ENCODE measurements around the gene MCM3AP. TPM values are rescaled to one million over a fixed set of nuclear protein-coding genes. Genes with fewer than 3 reads are reported as not detected.
A peak's percentile ranks its signal among the peaks of the same experiment; 100 is the strongest.
"Not testable (repeated sequence)": the region's sequence is repeated elsewhere in the genome, so short reads cannot be mapped to it uniquely, and the experiment has no call there.

Gene MCM3AP
- polyA plus RNA-seq, 1 donor from 2014 or later, result 48.5 TPM

DNA sequence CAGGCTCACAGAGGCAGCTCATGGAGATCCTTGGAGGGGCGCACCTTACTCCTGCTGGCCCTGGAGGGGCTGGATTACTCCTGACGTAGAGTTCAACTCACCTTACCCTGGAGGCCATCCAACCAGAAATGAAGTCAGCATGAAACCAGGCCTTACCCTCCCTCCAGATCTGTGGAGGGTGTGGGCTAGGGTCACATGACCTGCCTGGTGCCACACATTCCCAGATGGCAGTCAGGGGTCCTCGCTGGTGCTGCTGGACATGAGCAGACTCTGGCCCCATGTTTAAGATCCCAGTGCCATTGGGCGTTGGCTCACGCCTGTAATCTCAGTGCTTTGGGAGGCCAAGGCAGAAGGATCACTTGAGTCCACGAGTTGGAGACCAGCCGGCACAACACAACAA is 33.8 kb upstream of the MCM3AP start:
- Mint-ChIP-seq H3K4me3 (no peak overlapping the region), H3K36me3 (peaks cover 2% of the 10 kb centered on the region), H3K27me3 (no peaks in the 10 kb centered on the region), H3K9me3 (no peaks in the 10 kb centered on the region), H3K4me1 (peaks cover 7 to 14% (median 12%) of the 10 kb centered on the region in 3 donors), H3K27ac (peak overlapping the region in 1 of 3 donors; percentile 39)

DNA sequence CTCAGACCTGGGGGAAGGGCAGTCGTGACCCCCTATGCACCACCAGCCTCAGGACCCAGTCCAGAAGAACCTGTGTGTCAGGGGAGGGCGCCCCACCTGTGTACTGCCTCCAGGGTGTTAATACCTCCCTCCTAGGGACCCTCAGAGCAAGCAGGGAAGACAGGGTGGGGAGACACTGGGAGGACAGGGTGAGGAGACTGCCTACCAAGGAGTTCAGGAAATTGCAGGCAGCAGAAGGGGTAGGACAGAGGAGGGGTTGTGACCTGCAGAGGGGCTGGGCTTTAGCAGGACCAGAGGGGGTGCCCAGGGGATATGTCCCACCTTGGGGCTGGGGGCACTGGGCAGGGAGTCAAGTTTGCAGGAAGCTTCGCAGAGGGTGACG is 33.0 kb upstream of the MCM3AP start:
- Mint-ChIP-seq H3K9me3 (no peaks in the 10 kb centered on the region), H3K4me1 (peaks cover 7 to 14% (median 11%) of the 10 kb centered on the region in 3 donors), H3K27me3 (no peaks in the 10 kb centered on the region), H3K4me3 (no peak overlapping the region), H3K27ac (no peak overlapping the region), H3K36me3 (peaks cover 2% of the 10 kb centered on the region)

DNA sequence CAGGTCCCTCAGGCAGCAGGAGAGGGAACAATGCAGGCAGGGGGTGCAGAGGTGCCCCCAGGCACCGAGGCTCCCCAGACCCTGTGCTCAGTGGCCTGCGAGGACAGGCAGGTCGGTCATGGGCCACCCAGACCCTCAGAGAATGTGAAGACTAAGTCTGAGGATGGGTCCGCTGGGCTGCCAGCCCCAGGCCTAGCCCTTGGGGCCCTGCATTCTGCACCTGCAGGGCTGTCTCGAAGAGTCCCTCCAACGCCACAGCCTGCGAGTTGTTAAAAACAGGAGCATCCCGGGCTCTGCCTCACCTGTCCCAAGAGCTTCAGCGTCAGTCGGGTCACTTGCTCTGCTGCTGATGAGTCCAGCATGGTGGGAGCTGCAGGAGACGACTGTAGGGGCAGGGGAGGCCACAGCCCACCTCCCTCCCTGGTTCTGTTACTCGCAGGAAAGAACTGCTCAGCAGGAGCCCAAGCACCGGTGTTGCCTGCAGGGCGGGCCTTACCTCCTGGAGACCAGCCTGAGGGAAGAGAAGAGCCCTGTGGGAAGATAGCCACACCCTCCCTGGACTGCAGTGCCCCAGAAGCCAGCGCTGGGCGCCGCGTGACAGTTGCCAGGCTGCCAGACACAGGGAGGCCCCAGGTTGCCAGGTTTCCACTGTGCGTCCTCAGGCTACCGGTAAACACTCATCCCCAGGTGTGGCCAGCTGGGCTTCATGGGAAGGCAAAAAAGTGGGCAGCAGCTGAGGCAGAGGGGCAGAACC is 32.5 kb upstream of the MCM3AP start:
- Mint-ChIP-seq H3K9me3 (no peaks in the 10 kb centered on the region), H3K27me3 (no peaks in the 10 kb centered on the region), H3K4me1 (peaks cover 7 to 11% (median 11%) of the 10 kb centered on the region in 3 donors), H3K4me3 (no peak overlapping the region), H3K36me3 (peaks cover 2% of the 10 kb centered on the region), H3K27ac (no peak overlapping the region)

DNA sequence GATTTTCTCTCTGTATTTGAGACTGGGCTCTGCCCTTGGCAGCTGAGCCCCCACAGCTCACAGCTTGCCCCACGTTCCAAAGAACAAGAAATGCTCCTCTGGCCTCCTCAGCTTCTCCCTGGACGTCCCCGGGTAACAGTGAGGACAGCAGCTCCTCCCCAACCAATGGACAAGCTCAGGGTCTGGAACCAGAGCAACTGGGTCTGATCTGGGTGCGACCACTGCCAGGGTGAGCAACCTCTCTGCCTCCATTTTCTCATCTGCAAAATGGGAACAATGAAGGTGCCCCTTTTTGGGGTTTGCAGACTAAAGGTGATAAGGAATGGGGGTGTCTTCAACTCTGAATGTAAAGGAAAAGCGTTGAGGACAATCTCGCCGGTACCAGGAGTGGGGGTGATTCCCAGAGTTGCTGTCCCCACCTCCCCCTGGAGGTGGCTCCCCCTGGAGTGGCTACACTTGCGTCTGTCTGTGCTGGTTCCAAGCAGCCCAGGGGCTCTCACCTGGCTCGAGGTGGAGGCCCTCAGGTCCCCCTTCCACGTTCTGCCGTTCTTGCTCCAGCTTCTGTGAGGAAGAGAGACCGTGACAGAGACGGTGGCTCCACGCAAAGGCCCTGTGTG is 31.4 kb upstream of the MCM3AP start:
- Mint-ChIP-seq H3K27ac (no peak overlapping the region), H3K4me1 (peaks cover 7 to 11% (median 8%) of the 10 kb centered on the region in 3 donors), H3K9me3 (no peaks in the 10 kb centered on the region), H3K27me3 (no peaks in the 10 kb centered on the region), H3K4me3 (no peak overlapping the region), H3K36me3 (peaks cover 2% of the 10 kb centered on the region)

DNA sequence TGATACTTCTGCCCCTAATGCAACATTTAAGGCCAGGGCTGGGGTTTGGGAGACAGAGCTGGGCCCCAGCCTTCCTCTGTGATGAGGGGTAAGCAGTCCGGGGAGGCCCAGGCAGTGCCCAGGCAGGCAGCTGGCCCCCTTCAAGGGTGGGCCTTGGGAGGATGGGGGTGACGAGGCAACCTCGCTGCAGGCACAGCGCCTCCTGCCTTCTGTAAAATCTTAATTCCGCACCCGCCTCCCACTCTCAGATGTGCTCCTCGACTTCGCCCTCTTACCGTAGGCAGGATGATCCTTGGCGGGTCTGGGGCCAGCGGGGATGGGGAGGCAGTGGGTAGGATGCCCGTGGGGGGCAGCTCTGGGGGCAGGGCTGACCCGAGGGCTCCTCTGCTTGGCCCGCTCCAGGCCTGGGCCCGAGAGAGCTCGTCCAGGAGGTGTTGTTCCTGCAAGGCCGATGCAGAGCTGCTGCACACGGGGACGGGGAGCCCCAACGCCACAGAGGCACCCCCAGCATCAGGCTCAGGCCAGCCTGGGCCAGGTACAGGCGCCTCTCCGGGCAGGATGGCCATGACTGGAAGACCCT is 29.1 kb upstream of the MCM3AP start:
- Mint-ChIP-seq H3K27ac (no peak overlapping the region), H3K4me3 (no peak overlapping the region), H3K9me3 (no peaks in the 10 kb centered on the region), H3K27me3 (no peaks in the 10 kb centered on the region), H3K36me3 (no peaks in the 10 kb centered on the region), H3K4me1 (no peaks in the 10 kb centered on the region)

DNA sequence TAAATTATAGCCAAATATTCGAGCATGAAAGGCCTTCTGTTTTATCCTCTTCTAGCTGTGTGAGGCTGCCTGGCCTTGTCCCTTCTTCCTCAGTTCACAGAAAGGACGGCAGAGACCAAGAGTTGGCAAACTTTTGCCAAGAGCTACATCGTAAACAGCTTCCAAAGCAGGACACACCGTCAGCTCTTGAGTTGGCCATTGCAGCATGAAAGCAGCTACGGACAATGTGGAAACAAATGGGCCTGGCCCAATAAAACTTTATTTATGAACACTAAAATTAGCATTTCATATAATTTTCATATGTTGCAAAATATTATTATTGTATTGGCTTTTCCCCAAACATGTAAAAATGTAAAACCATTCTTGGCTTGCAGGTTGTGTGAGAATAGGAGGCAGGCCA is 27.5 kb upstream of the MCM3AP start:
- no peaks in the 10 kb centered on the region for H3K36me3 Mint-ChIP-seq
- no peaks in the 10 kb centered on the region for H3K4me1 Mint-ChIP-seq
- no peak overlapping the region for H3K4me3 Mint-ChIP-seq
- no peak overlapping the region for H3K27ac Mint-ChIP-seq
- H3K9me3 Mint-ChIP-seq, result no peaks in the 10 kb centered on the region
- no peaks in the 10 kb centered on the region for H3K27me3 Mint-ChIP-seq

DNA sequence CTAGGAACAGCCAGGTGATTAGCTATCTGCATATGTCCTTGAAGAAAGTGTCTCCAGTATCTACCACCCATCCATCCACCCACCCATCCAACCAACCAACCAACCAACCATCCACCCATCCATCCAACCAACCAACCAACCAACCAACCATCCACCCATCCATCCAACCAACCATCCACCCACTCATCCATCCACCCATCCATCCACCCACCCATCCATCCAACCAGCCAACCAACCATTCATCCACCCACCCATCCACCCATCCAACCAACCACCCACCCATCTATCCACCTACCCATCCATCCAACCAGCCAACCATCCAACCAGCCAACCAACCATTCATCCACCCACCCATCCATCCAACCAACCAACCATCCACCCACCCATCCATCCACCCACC is 26.2 kb upstream of the MCM3AP start:
- peaks cover 0 to 3% (median 2%) of the 10 kb centered on the region in 3 donors for H3K4me1 Mint-ChIP-seq
- no peaks in the 10 kb centered on the region for H3K36me3 Mint-ChIP-seq
- no peak overlapping the region for H3K4me3 Mint-ChIP-seq
- H3K27ac Mint-ChIP-seq, result no peak overlapping the region
- H3K9me3 Mint-ChIP-seq, result no peaks in the 10 kb centered on the region
- H3K27me3 Mint-ChIP-seq, result no peaks in the 10 kb centered on the region

DNA sequence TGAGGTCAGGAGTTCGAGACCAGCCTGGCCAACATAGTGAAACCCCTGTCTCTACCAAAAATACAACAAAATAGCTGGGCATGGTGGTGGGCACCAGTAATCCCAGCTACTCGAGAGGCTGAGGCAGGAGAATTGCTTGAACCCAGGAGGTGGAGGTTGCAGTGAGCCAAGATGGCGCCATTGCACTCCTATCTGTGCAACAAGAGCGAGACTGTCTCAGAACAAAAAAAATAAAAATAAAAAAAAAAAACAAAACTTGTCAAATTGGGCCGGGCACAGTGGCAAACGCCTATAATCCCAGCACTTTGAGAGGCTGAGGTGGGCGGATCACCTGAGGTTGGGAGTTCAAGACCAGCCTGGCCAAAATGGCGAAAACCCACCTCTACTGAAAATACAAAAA is 24.8 kb upstream of the MCM3AP start:
- H3K36me3 Mint-ChIP-seq, H3K27me3 Mint-ChIP-seq, H3K4me3 Mint-ChIP-seq: not testable (repeated sequence)

DNA sequence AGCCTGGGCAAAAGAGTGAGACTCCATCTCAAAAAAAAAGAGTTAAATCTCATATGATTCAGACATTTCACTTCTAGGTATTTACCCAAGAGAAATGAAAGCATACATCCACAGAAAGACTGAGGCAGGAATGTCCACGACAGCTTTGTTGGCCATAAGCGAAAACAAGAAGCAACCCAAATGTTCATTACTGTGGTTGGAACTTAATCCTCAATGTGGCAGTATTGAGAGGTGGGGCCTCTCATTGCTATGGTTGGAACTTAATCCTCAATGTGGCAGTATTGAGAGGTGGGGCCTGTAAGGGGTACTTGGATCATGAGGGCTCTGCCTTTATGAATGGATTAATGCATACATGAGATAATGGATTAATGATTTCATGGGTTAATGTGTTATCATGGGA is 23.0 kb upstream of the MCM3AP start:
- Mint-ChIP-seq H3K27ac (no peak overlapping the region), H3K36me3 (peaks cover under 1% of the 10 kb centered on the region), H3K27me3 (no peaks in the 10 kb centered on the region), H3K9me3 (no peaks in the 10 kb centered on the region), H3K4me3 (no peak overlapping the region), H3K4me1 (peaks cover 0 to 3% (median 2%) of the 10 kb centered on the region in 3 donors)

More for the DNA sequence above, 24.8 kb upstream of the MCM3AP start:
- not testable (repeated sequence) for H3K9me3 Mint-ChIP-seq, H3K4me1 Mint-ChIP-seq, H3K27ac Mint-ChIP-seq

DNA sequence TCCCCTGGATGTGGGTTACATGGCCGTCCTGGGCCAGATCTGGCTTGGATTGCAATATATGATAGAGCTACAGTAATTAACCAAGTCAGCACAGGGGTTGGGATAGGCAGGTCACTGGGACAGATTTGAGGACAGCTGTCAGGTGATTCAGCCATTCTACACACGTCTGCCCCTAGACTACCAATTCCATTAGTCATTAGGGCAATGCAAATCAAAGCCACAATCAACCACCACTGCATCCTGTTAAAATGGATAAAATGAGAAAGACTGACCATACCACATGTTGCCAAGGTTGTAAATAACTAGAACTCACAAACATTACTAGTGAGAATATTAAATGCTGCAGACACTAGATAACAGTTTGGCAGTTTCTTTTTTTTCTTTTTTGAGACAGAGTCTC is 22.2 kb upstream of the MCM3AP start:
- no peaks in the 10 kb centered on the region for H3K9me3 Mint-ChIP-seq
- peaks cover 3% of the 10 kb centered on the region for H3K36me3 Mint-ChIP-seq
- H3K4me1 Mint-ChIP-seq, result peaks cover 0 to 3% (median 2%) of the 10 kb centered on the region in 3 donors
- H3K27ac Mint-ChIP-seq, result no peak overlapping the region
- H3K27me3 Mint-ChIP-seq, result no peaks in the 10 kb centered on the region
- H3K4me3 Mint-ChIP-seq, result no peak overlapping the region

DNA sequence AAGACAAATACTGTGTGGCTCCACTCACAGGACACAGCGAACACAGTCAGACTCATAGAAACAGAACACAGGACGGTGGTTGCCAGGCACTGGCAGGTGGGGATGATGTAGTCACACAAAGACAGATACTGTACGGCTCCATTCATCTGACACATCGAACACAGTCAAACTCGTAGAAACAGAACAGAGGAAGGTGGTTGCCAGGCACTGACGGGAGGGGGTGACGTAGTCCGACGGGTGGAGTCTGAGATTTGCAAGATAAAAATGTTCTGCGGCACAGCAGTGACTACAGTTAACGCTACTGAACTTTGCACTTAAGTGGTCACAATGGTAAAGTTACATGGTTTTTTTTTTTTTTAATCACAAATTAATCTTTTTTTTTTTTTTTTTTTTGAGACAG is 19.5 kb upstream of the MCM3AP start:
- H3K4me1 Mint-ChIP-seq, result peaks cover 0 to 3% (median 2%) of the 10 kb centered on the region in 3 donors
- H3K4me3 Mint-ChIP-seq, result no peak overlapping the region
- H3K9me3 Mint-ChIP-seq, result no peaks in the 10 kb centered on the region
- H3K27me3 Mint-ChIP-seq, result no peaks in the 10 kb centered on the region
- H3K27ac Mint-ChIP-seq, result no peak overlapping the region
- H3K36me3 Mint-ChIP-seq, result peaks cover 3% of the 10 kb centered on the region

DNA sequence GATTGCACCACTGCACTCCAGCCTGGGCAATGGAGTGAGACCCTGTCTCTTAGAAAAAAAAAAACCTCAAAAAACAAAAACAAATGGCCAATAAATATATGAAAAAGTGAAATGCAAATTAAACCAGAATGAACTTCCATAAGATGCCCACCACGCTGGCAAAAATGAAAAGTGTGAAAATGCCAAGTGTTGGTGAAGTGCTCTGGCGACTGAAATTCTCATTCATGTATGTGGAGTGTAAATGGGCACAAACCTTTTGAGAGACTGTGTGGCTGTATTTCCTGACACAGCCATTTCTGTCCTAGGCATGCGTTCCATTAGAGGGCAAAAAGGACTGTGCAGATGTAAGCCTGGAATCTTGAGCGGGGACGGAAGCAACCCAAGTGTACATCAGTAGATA is 19.0 kb upstream of the MCM3AP start:
- H3K27ac Mint-ChIP-seq, result no peak overlapping the region
- H3K4me1 Mint-ChIP-seq, result peaks cover 0 to 4% (median 2%) of the 10 kb centered on the region in 3 donors
- H3K4me3 Mint-ChIP-seq, result no peak overlapping the region
- H3K9me3 Mint-ChIP-seq, result no peaks in the 10 kb centered on the region
- H3K27me3 Mint-ChIP-seq, result no peaks in the 10 kb centered on the region
- H3K36me3 Mint-ChIP-seq, result peaks cover 3% of the 10 kb centered on the region

DNA sequence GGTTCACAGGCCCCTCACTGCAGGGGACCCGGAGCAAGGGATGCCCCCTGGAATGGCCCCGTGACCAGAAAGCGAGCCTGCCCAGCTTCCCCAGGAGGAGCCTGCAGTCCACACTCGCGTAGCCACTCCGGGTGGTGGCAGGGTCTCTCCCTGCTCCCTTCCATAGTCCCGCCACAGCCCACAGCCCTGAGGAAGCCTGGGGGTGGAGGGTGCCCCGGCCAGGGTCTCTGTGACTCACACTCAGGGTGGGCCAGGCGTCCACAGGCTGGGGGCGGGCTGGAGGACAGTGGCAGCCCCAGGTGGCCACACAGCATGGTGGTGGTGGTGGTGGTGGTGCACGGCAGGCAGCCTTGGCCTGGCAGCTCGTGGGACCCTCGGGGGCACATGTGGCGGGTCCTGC is 16.3 kb upstream of the MCM3AP start:
- no peak overlapping the region for H3K4me3 Mint-ChIP-seq
- no peak overlapping the region for H3K27ac Mint-ChIP-seq
- peaks cover 0 to 2% (median 1%) of the 10 kb centered on the region in 3 donors for H3K4me1 Mint-ChIP-seq

DNA sequence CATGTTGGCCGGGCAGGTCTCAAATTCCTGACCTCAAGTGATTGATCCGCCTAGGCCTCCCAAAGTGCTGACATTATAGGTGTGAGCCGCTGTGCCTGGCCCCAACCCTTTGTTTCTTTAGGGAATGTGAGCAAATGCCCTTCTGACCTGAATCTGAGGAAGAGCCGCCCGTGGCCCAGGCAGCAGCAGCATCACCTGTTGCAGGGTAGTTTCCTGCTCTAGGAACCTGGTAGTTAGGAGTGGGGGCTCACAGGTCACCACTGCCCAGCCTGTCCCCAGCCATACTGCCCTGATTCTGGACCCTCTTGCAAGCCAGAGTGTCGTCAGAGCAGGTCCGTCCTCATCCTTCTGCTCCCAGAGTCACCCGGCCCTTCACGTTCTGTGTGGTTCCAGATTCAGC is 13.8 kb upstream of the MCM3AP start:
- Mint-ChIP-seq H3K9me3 (no peaks in the 10 kb centered on the region), H3K27me3 (no peaks in the 10 kb centered on the region), H3K4me3 (no peak overlapping the region), H3K4me1 (peaks cover 0 to 6% (median 5%) of the 10 kb centered on the region in 3 donors), H3K36me3 (peaks cover 5% of the 10 kb centered on the region), H3K27ac (no peak overlapping the region)

More for the DNA sequence above, 16.3 kb upstream of the MCM3AP start:
- peaks cover 5% of the 10 kb centered on the region for H3K36me3 Mint-ChIP-seq
- H3K27me3 Mint-ChIP-seq, result no peaks in the 10 kb centered on the region
- H3K9me3 Mint-ChIP-seq, result no peaks in the 10 kb centered on the region

DNA sequence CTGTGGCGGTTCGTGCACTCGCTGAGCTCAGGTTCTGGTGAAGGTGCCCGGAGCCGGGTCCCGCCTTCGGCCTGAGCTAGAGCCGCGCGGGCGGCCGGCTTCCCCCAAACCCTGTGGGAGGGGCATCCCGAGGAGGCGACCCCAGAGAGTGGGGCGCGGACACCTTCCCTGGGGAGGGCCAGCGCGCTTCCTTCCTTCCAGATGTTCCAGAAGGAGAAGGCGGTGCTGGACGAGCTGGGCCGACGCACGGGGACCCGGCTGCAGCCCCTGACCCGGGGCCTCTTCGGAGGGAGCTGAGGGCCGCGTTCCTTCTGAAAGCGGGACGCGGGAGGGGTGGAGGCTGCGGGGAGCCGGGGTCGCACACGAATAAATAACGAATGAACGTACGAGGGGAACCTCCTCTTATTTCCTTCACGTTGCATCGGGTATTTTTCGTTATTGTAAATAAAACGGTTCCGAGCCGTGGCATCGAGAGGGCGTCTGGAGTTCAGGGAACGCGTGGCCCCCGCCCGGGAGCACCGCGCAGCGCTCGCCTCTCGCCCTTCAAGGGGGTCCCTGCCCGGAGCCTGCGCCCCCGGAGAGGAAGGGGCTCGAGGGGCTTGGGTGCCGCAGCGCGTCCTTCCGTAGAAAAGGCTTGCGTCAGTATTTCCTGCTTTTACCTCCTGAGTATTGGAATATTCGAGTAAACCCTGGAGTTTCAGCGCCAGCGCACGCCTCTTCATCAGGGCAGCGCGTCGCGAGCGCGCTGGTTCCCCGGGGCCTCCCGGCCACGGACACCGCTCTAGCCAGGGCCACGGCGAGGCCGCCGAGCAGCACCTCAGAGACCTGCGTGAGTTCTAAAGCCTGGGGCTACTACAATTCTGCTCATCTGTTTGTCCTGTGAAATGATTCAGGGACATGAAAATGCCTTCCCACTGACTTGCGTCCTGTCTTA is 12.2 kb upstream of the MCM3AP start:
- H3K4me1 Mint-ChIP-seq, result peaks cover 0 to 6% (median 5%) of the 10 kb centered on the region in 3 donors
- peak overlapping the region; percentile 21 to 88 (median 75) for H3K4me3 Mint-ChIP-seq
- H3K27ac Mint-ChIP-seq, result no peak overlapping the region
- H3K27me3 Mint-ChIP-seq, result no peaks in the 10 kb centered on the region
- H3K9me3 Mint-ChIP-seq, result no peaks in the 10 kb centered on the region
- H3K36me3 Mint-ChIP-seq, result peaks cover 1% of the 10 kb centered on the region

All from IgD-negative memory B cell (primary cell).